GM23248 (cell line): ENCODE measurements around the gene RHO. TPM values are rescaled to one million over a fixed set of nuclear protein-coding genes. Genes with fewer than 3 reads are reported as not detected.

Experiments used
- DNase-seq: peaks from one replicate; pipeline ENCODE4 v3.0.0-alpha.2; 2015
- H2AFZ ChIP-seq: fragments of 200-600 bp; sonication (generic); 2 replicates; pipeline ENCODE4 v1.6.1; 2016; ENCODE audit warnings: antibody characterized with exemption
- H3F3A ChIP-seq: fragments of 200-600 bp; sonication (generic); 2 replicates; pipeline ENCODE4 v1.6.1; 2016; ENCODE audit warnings: mild to moderate bottlenecking, antibody characterized with exemption, mixed run types; ENCODE audit not compliant: insufficient read depth
- H3K27ac ChIP-seq: fragments of 200-600 bp; sonication (generic); 2 replicates; pipeline ENCODE4 v1.5.1; 2016; ENCODE audit warnings: mild to moderate bottlenecking
- H3K27me3 ChIP-seq: fragments of 200-600 bp; sonication (generic); replicated peaks from 2 replicates; pipeline ENCODE4 v1.6.1; 2016; ENCODE audit warnings: mild to moderate bottlenecking; ENCODE audit not compliant: insufficient read depth
- H3K36me3 ChIP-seq: fragments of 200-600 bp; sonication (generic); 2 replicates; pipeline ENCODE4 v1.6.1; 2016; ENCODE audit warnings: low read depth, mild to moderate bottlenecking
- H3K4me1 ChIP-seq: fragments of 200-600 bp; sonication (generic); 2 replicates; pipeline ENCODE4 v1.6.1; 2016; ENCODE audit warnings: mild to moderate bottlenecking; ENCODE audit not compliant: insufficient read depth
- H3K4me2 ChIP-seq: fragments of 200-600 bp; sonication (generic); one replicate; pipeline ENCODE4 v1.6.1; 2016; ENCODE audit warnings: mild to moderate bottlenecking; ENCODE audit not compliant: unreplicated experiment
- H3K4me3 ChIP-seq: fragments of 200-600 bp; sonication (generic); 2 replicates; pipeline ENCODE4 v1.5.1; 2016; ENCODE audit warnings: mild to moderate bottlenecking
- H3K79me2 ChIP-seq: fragments of 200-600 bp; sonication (generic); 2 replicates; pipeline ENCODE4 v1.6.1; 2016; ENCODE audit warnings: mild to moderate bottlenecking; ENCODE audit not compliant: insufficient read depth
- H3K9ac ChIP-seq: fragments of 200-600 bp; sonication (generic); 2 replicates; pipeline ENCODE4 v1.6.1; 2016; ENCODE audit warnings: mild to moderate bottlenecking
- H3K9me2 ChIP-seq: fragments of 200-600 bp; sonication (generic); 2 replicates; pipeline ENCODE4 v1.6.1; 2016; ENCODE audit warnings: mixed run types, mild to moderate bottlenecking, moderate library complexity; ENCODE audit not compliant: insufficient read depth
- H3K9me3 ChIP-seq: fragments of 200-600 bp; sonication (generic); one replicate; pipeline ENCODE4 v1.6.1; 2017; ENCODE audit warnings: low read depth
- H4K20me1 ChIP-seq: fragments of 200-600 bp; sonication (generic); 2 replicates; pipeline ENCODE4 v1.6.0; 2016; ENCODE audit not compliant: insufficient read depth
- EZH2 ChIP-seq: fragments of 200-600 bp; sonication (generic); IDR thresholded peaks from 2 replicates; pipeline ENCODE4 v1.6.1; 2018; ENCODE audit warnings: antibody characterized with exemption, mild to moderate bottlenecking; ENCODE audit not compliant: insufficient read depth, poor library complexity, severe bottlenecking
- EZH2phosphoT487 ChIP-seq: fragments of 200-600 bp; sonication (generic); IDR thresholded peaks from 2 replicates; pipeline ENCODE4 v1.6.1; 2018; ENCODE audit warnings: antibody characterized with exemption, moderate library complexity, mild to moderate bottlenecking, low read depth; ENCODE audit not compliant: insufficient read depth
- WGBS, 2 experiments: methylation state at CpG; one replicate each; pipeline ENCODE4 v1.1.6; 2015 to 2017; ENCODE audit warnings: low lambda C conversion rate in 2 of 2, low coverage in 1 of 2; ENCODE audit errors: missing lambda C conversion rate in 2 of 2; 5-methylcytosine and 5-hydroxymethylcytosine counted together
- in situ Hi-C: fragments of 300-500 bp; cut with MboI; formaldehyde crosslinking; loops from 2 replicates; pipeline ENCODE4 v1.15.0; 2020
- polyA plus RNA-seq: library from polyadenylated mRNA; unstranded; fragments of >200 nt; fragmentation: Nextera tagmentation; extraction: Ambion mirVana; gene quantifications from 2 replicates; pipeline ENCODE4 v1.2.1, GENCODE V29; 2016
- total RNA-seq: library from RNA; depleted of rRNA; stranded (reverse); fragments of >200 nt; shearing (Covaris generic); gene quantifications from 2 replicates; pipeline ENCODE4 v1.2.3, GENCODE V29; 2014

Gene RHO
- total and polyA plus RNA-seq, 2 experiments from 2014 or later = not detected

DNA sequence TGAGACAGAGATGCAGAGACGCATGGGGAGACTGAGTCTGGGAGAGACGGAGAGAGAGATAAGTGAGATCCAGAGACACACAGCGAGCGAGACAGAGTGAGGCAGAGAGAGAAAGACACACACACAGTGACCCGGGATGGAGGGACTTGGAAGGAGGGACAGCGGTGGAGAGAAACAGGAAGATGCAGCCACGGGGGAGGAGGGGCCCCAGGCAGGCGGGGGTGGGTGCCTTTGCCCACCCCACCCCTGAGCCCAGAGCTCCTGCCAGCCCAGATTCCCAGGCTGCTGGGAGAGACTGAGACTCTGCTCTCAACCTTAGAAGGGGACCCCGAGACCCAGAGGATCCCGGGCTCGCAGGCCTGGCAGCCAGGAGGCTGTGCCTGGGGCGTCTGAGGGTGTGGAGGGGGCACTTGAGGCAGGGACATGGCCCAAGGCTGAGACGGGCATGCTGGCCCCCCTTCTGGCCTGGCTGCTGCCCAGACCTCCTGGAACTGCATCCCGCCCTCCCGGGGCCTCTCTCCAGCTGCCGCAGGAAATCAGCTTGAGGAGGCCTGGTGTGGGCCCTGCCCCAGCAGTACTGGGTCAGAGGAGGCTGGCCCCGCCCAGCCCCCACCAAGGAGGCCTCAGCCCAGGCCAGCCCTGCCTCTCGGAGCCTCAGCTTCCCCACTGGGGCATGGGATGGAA, 32.6 kb downstream of the RHO start:
- DNase-seq = peak; percentile 91
- no peaks in the 10 kb centered on the region for H3K9me2 ChIP-seq
- no peaks in the 10 kb centered on the region for H3K79me2 ChIP-seq
- peak overlapping the region; percentile 89 for H3K4me2 ChIP-seq
- TF ChIP-seq EZH2 (no peak), EZH2phosphoT487 (no peak)
- no peaks in the 10 kb centered on the region for H3K9me3 ChIP-seq
- peak overlapping the region; percentile 91 for H3K27ac ChIP-seq
- H2AFZ ChIP-seq = peak overlapping the region; percentile 81
- H3K4me3 ChIP-seq = peak overlapping the region; percentile 55
- H3K36me3 ChIP-seq = peaks cover 4% of the 10 kb centered on the region; the same call in 1 of the 2 replicates
- in situ Hi-C loops = no loop called here
- H3K9ac ChIP-seq = peak overlapping the region; percentile 78
- H4K20me1 ChIP-seq = no peaks in the 10 kb centered on the region
- H3K4me1 ChIP-seq = peaks cover 36% of the 10 kb centered on the region
- H3K27me3 ChIP-seq = no peaks in the 10 kb centered on the region
- 12% methylated on average over 14 to 15 of the region's 18 CpGs for WGBS, 2 experiments
- H3F3A ChIP-seq = peaks cover 29% of the 10 kb centered on the region; the same call in 1 of the 2 replicates

GRCh38 chr3:129561619-129562248, 33.3 kb downstream of the RHO start:
- Histone ChIP-seq H3K4me2 (peak overlapping the region; percentile 89), H3K9ac (peak overlapping the region; percentile 78), H3K36me3 (no peaks in the 10 kb centered on the region; the same call in 1 of the 2 replicates)

GRCh38 chr3:129562803-129563202, 34.4 kb downstream of the RHO start:
- no peaks in the 10 kb centered on the region for H3K79me2 ChIP-seq
- peaks cover 35% of the 10 kb centered on the region for H3K4me1 ChIP-seq
- no peak overlapping the region for H3K27ac ChIP-seq
- H3K9me3 ChIP-seq = no peaks in the 10 kb centered on the region
- in situ Hi-C loops = no loop called here
- H3K36me3 ChIP-seq = no peaks in the 10 kb centered on the region; the same call in 1 of the 2 replicates
- DNase-seq = no peak
- no peak overlapping the region for H3K4me3 ChIP-seq
- no peaks in the 10 kb centered on the region for H3K27me3 ChIP-seq
- no peak overlapping the region for H3K4me2 ChIP-seq
- no peak overlapping the region for H2AFZ ChIP-seq
- H3K9me2 ChIP-seq = no peaks in the 10 kb centered on the region
- WGBS, 2 experiments = 91 to 93% methylated on average over 17 to 19 of the region's 19 CpGs
- H4K20me1 ChIP-seq = no peaks in the 10 kb centered on the region
- peaks cover 28% of the 10 kb centered on the region; the same call in 1 of the 2 replicates for H3F3A ChIP-seq
- H3K9ac ChIP-seq = no peak overlapping the region
- TF ChIP-seq EZH2phosphoT487 = no peak

More at GRCh38 chr3:129561619-129562248, 33.3 kb downstream of the RHO start:
- H3K9me2 ChIP-seq = no peaks in the 10 kb centered on the region
- H3K27ac ChIP-seq = peak overlapping the region; percentile 91
- H2AFZ ChIP-seq = peak overlapping the region; percentile 81
- no peaks in the 10 kb centered on the region for H3K9me3 ChIP-seq
- no peak for TF ChIP-seq EZH2
- no peak for TF ChIP-seq EZH2phosphoT487
- no peak for DNase-seq
- no peaks in the 10 kb centered on the region for H3K79me2 ChIP-seq
- H3K4me1 ChIP-seq = peaks cover 36% of the 10 kb centered on the region
- H4K20me1 ChIP-seq = no peaks in the 10 kb centered on the region
- peak overlapping the region; percentile 55; the same call in 1 of the 2 replicates for H3K4me3 ChIP-seq
- in situ Hi-C loops = no loop called here
- no peaks in the 10 kb centered on the region for H3K27me3 ChIP-seq
- WGBS, 2 experiments = 63 to 74% methylated on average over 13 to 18 of the region's 18 CpGs
- H3F3A ChIP-seq = peaks cover 29% of the 10 kb centered on the region; the same call in 1 of the 2 replicates

GRCh38 chr3:129563332-129563731, 34.9 kb downstream of the RHO start:
- Histone ChIP-seq H3K27ac (no peak overlapping the region), H3K4me3 (no peak overlapping the region), H3F3A (peaks cover 22% of the 10 kb centered on the region; the same call in 1 of the 2 replicates), H3K4me1 (peaks cover 29% of the 10 kb centered on the region), H3K9me2 (no peaks in the 10 kb centered on the region), H3K9ac (no peak overlapping the region), H3K79me2 (no peaks in the 10 kb centered on the region), H3K4me2 (no peak overlapping the region), H3K27me3 (no peaks in the 10 kb centered on the region), H4K20me1 (no peaks in the 10 kb centered on the region), H2AFZ (no peak overlapping the region), H3K9me3 (no peaks in the 10 kb centered on the region), H3K36me3 (no peaks in the 10 kb centered on the region; the same call in 1 of the 2 replicates)
- in situ Hi-C loops = no loop called here
- DNase-seq = no peak
- TF ChIP-seq EZH2 (no peak), EZH2phosphoT487 (no peak)
- 82 to 87% methylated on average over 12 of the region's 12 CpGs for WGBS, 2 experiments
